ENCODE measurements around the gene MEIOSIN.
"Not testable (repeated sequence)": the region's sequence is repeated elsewhere in the genome, so short reads cannot be mapped to it uniquely, and the experiment has no call there.

- TF ChIP-seq, protein P1, sequence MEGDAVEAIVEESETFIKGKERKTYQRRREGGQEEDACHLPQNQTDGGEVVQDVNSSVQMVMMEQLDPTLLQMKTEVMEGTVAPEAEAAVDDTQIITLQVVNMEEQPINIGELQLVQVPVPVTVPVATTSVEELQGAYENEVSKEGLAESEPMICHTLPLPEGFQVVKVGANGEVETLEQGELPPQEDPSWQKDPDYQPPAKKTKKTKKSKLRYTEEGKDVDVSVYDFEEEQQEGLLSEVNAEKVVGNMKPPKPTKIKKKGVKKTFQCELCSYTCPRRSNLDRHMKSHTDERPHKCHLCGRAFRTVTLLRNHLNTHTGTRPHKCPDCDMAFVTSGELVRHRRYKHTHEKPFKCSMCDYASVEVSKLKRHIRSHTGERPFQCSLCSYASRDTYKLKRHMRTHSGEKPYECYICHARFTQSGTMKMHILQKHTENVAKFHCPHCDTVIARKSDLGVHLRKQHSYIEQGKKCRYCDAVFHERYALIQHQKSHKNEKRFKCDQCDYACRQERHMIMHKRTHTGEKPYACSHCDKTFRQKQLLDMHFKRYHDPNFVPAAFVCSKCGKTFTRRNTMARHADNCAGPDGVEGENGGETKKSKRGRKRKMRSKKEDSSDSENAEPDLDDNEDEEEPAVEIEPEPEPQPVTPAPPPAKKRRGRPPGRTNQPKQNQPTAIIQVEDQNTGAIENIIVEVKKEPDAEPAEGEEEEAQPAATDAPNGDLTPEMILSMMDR (IDR thresholded peaks at IDR 0.05; ENCODE audit: low read depth, low read length, missing input control) = not testable (repeated sequence)
- TF ChIP-seq, protein P2, sequence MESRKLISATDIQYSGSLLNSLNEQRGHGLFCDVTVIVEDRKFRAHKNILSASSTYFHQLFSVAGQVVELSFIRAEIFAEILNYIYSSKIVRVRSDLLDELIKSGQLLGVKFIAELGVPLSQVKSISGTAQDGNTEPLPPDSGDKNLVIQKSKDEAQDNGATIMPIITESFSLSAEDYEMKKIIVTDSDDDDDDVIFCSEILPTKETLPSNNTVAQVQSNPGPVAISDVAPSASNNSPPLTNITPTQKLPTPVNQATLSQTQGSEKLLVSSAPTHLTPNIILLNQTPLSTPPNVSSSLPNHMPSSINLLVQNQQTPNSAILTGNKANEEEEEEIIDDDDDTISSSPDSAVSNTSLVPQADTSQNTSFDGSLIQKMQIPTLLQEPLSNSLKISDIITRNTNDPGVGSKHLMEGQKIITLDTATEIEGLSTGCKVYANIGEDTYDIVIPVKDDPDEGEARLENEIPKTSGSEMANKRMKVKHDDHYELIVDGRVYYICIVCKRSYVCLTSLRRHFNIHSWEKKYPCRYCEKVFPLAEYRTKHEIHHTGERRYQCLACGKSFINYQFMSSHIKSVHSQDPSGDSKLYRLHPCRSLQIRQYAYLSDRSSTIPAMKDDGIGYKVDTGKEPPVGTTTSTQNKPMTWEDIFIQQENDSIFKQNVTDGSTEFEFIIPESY (IDR thresholded peaks at IDR 0.05) = not testable (repeated sequence)
- not testable (repeated sequence) for TF ChIP-seq RAD21 (IDR thresholded peaks at IDR 0.05); GABPA (IDR thresholded peaks at IDR 0.05 in 1 of 2, conservative IDR thresholded peaks at IDR 0.05 in 1 of 2); MAX (IDR thresholded peaks at IDR 0.05); REST (IDR thresholded peaks at IDR 0.05)
These were observed 13.2 kb upstream of the MEIOSIN start for GRCh38 chr19:45720065-45720464.
